ENCODE results near the gene PCDHB11. TPM values are rescaled to one million over a fixed set of nuclear protein-coding genes. Genes with fewer than 3 reads are reported as not detected.
"Not testable (repeated sequence)": the region's sequence is repeated elsewhere in the genome, so short reads cannot be mapped to it uniquely, and the experiment has no call there.

PCDHB11 gene
- total RNA-seq, 1 donor from 2014 or later, result not detected

- intact Hi-C loops (cut with micrococcal nuclease), result loop anchor here (10.0 kb wide), 1 partner anchor 121 kb away; the partner anchor contains the start of genes PCDHGA4, PCDHGB1 and PCDHGB2
- peaks cover 40% of the 10 kb centered on the region for H3K9me3 Mint-ChIP-seq
- no peaks in the 10 kb centered on the region for H3K4me1 Mint-ChIP-seq (ENCODE audit: low read depth)
- H3K4me3 Mint-ChIP-seq (ENCODE audit: low read depth), result no peak overlapping the region
- no peak for DNase-seq (ENCODE audit: low spot score)
- no peak overlapping the region for H3K27ac Mint-ChIP-seq
- H3K36me3 Mint-ChIP-seq (ENCODE audit: low read depth), result peaks cover 2% of the 10 kb centered on the region
- H3K27me3 Mint-ChIP-seq (ENCODE audit: low read depth), result no peaks in the 10 kb centered on the region
Observed at GRCh38 chr5:141234109-141234667, 34.8 kb downstream of the PCDHB11 start.

- intact Hi-C loops (cut with micrococcal nuclease), result loop anchor here (5.0 to 10.0 kb wide), 2 partner anchors 119 to 171 kb away; partner anchors contain the start of genes PCDHGA4, PCDHGB1, PCDHGB2 and PCDHGB6
- H3K4me3 Mint-ChIP-seq (ENCODE audit: low read depth); H3K27ac Mint-ChIP-seq; DNase-seq (ENCODE audit: low spot score); H3K27me3 Mint-ChIP-seq (ENCODE audit: low read depth); H3K36me3 Mint-ChIP-seq (ENCODE audit: low read depth); H3K4me1 Mint-ChIP-seq (ENCODE audit: low read depth): not testable (repeated sequence)
- H3K9me3 Mint-ChIP-seq, result peaks cover 56% of the 10 kb centered on the region
Observed at GRCh38 chr5:141235922-141236321, 36.5 kb downstream of the PCDHB11 start.

GRCh38 chr5:141236516-141237313 is 37.3 kb downstream of the PCDHB11 start:
- Mint-ChIP-seq H3K36me3 (ENCODE audit: low read depth) (peaks cover 2% of the 10 kb centered on the region), H3K27me3 (ENCODE audit: low read depth) (no peaks in the 10 kb centered on the region), H3K4me1 (ENCODE audit: low read depth) (no peaks in the 10 kb centered on the region), H3K9me3 (peaks cover 52% of the 10 kb centered on the region), H3K4me3 (ENCODE audit: low read depth) (no peak overlapping the region), H3K27ac (no peak overlapping the region)
- DNase-seq (ENCODE audit: low spot score), result no peak
- intact Hi-C loops (cut with micrococcal nuclease), result loop anchor here (5.0 to 10.0 kb wide), 2 partner anchors 118 to 171 kb away; partner anchors contain the start of genes PCDHGA4, PCDHGB1, PCDHGB2 and PCDHGB6

GRCh38 chr5:141241496-141241895 is 42.1 kb downstream of the PCDHB11 start:
- DNase-seq (ENCODE audit: low spot score), result no peak
- Mint-ChIP-seq H3K36me3 (ENCODE audit: low read depth) (peaks cover 4% of the 10 kb centered on the region), H3K9me3 (peaks cover 61% of the 10 kb centered on the region)

GRCh38 chr5:141245250-141245717 is 45.9 kb downstream of the PCDHB11 start, which contains the start of gene PCDHB15:
TSS of gene PCDHB15 (plus strand) at chr5:141245395. CDS start at chr5:141245579, 184 bp downstream.
- H3K4me3 Mint-ChIP-seq (ENCODE audit: low read depth), result no peak within 1 kb of the TSS
- intact Hi-C loops (cut with micrococcal nuclease), result no loop called here
- no peaks in the 10 kb centered on the region for H3K4me1 Mint-ChIP-seq (ENCODE audit: low read depth)
- H3K27me3 Mint-ChIP-seq (ENCODE audit: low read depth), result no peaks in the 10 kb centered on the region
- DNase-seq (ENCODE audit: low spot score), result no peak
- H3K9me3 Mint-ChIP-seq, result peaks cover 66% of the 10 kb centered on the region
- peaks cover 3% of the 10 kb centered on the region for H3K36me3 Mint-ChIP-seq (ENCODE audit: low read depth)
- no peak within 1 kb of the TSS for H3K27ac Mint-ChIP-seq

More at GRCh38 chr5:141241496-141241895, 42.1 kb downstream of the PCDHB11 start:
- H3K4me3 Mint-ChIP-seq (ENCODE audit: low read depth), result no peak overlapping the region
- intact Hi-C loops (cut with micrococcal nuclease), result no loop called here
- no peak overlapping the region for H3K27ac Mint-ChIP-seq
- no peaks in the 10 kb centered on the region for H3K4me1 Mint-ChIP-seq (ENCODE audit: low read depth)
- H3K27me3 Mint-ChIP-seq (ENCODE audit: low read depth), result no peaks in the 10 kb centered on the region

- peaks cover 62% of the 10 kb centered on the region for H3K9me3 Mint-ChIP-seq
- intact Hi-C loops (cut with micrococcal nuclease); H3K4me3 Mint-ChIP-seq (ENCODE audit: low read depth); H3K36me3 Mint-ChIP-seq (ENCODE audit: low read depth); DNase-seq (ENCODE audit: low spot score); H3K4me1 Mint-ChIP-seq (ENCODE audit: low read depth); H3K27ac Mint-ChIP-seq; H3K27me3 Mint-ChIP-seq (ENCODE audit: low read depth): not testable (repeated sequence)
Observed at GRCh38 chr5:141246971-141247370, 47.5 kb downstream of the PCDHB11 start.

- H3K4me1 Mint-ChIP-seq (ENCODE audit: low read depth); H3K27me3 Mint-ChIP-seq (ENCODE audit: low read depth); intact Hi-C loops (cut with micrococcal nuclease); DNase-seq (ENCODE audit: low spot score); H3K36me3 Mint-ChIP-seq (ENCODE audit: low read depth); H3K27ac Mint-ChIP-seq; H3K4me3 Mint-ChIP-seq (ENCODE audit: low read depth): not testable (repeated sequence)
- H3K9me3 Mint-ChIP-seq, result peaks cover 59% of the 10 kb centered on the region
Observed at GRCh38 chr5:141247434-141247833, 48.0 kb downstream of the PCDHB11 start.

- Mint-ChIP-seq H3K4me1 (ENCODE audit: low read depth) (no peaks in the 10 kb centered on the region), H3K9me3 (peaks cover 57% of the 10 kb centered on the region), H3K36me3 (ENCODE audit: low read depth) (no peaks in the 10 kb centered on the region), H3K27me3 (ENCODE audit: low read depth) (no peaks in the 10 kb centered on the region), H3K4me3 (ENCODE audit: low read depth) (no peak overlapping the region), H3K27ac (no peak overlapping the region)
- intact Hi-C loops (cut with micrococcal nuclease), result no loop called here
- no peak for DNase-seq (ENCODE audit: low spot score)
Observed at GRCh38 chr5:141250576-141250975, 51.1 kb downstream of the PCDHB11 start.

Other genes with a start within 250 kb of the PCDHB11 start
- not detected in 2 replicates for gene PCDHAC2, start 233.2 kb upstream of the PCDHB11 start, total RNA-seq
- not detected in 2 replicates for gene PCDHB1, start 148.3 kb upstream of the PCDHB11 start, total RNA-seq
- 0.11 and 0.25 TPM in 2 replicates for gene PCDHB2, start 105.0 kb upstream of the PCDHB11 start, total RNA-seq
- not detected in 2 replicates for gene PCDHB3, start 99.2 kb upstream of the PCDHB11 start, total RNA-seq
- gene PCDHB4, start 77.8 kb upstream of the PCDHB11 start, total RNA-seq, result not detected in 2 replicates
- gene PCDHB5, start 64.4 kb upstream of the PCDHB11 start, total RNA-seq, result not detected in 2 replicates
- gene PCDHB6, start 49.6 kb upstream of the PCDHB11 start, total RNA-seq, result not detected in 2 replicates
- gene PCDHB7, start 27.0 kb upstream of the PCDHB11 start, total RNA-seq, result 0.07 TPM in 1 of 2 replicates, not detected in the other
- gene PCDHB8, start 21.8 kb upstream of the PCDHB11 start, total RNA-seq, result not detected in 2 replicates
- gene PCDHB16, start 17.2 kb upstream of the PCDHB11 start, total RNA-seq, result not detected in 2 replicates
- not detected in 2 replicates for gene PCDHB9, start 12.5 kb upstream of the PCDHB11 start, total RNA-seq
- not detected in 2 replicates for gene PCDHB10, start 7.3 kb upstream of the PCDHB11 start, total RNA-seq
- gene PCDHB12, start 9.1 kb downstream of the PCDHB11 start, total RNA-seq, result not detected in 2 replicates
- 0.02 TPM in 1 of 2 replicates, not detected in the other for gene PCDHB13, start 14.3 kb downstream of the PCDHB11 start, total RNA-seq
- not detected in 2 replicates for gene PCDHB14, start 23.7 kb downstream of the PCDHB11 start, total RNA-seq
- not detected in 2 replicates for gene PCDHB15, start 45.8 kb downstream of the PCDHB11 start, total RNA-seq
- 0.16 TPM in 1 of 2 replicates, not detected in the other for gene SLC25A2, start 104.4 kb downstream of the PCDHB11 start, total RNA-seq
- gene TAF7, start 121.2 kb downstream of the PCDHB11 start, total RNA-seq, result 67.1 and 70.5 TPM in 2 replicates
- gene PCDHGA1, start 130.9 kb downstream of the PCDHB11 start, total RNA-seq, result 0.09 and 0.14 TPM in 2 replicates
- 0.09 and 0.11 TPM in 2 replicates for gene PCDHGA2, start 139.1 kb downstream of the PCDHB11 start, total RNA-seq
- 0.11 and 0.16 TPM in 2 replicates for gene PCDHGA3, start 144.2 kb downstream of the PCDHB11 start, total RNA-seq
- gene PCDHGB1, start 150.5 kb downstream of the PCDHB11 start, total RNA-seq, result 0.16 and 0.48 TPM in 2 replicates
- 0.44 and 0.57 TPM in 2 replicates for gene PCDHGA4, start 155.4 kb downstream of the PCDHB11 start, total RNA-seq
- gene PCDHGB2, start 160.4 kb downstream of the PCDHB11 start, total RNA-seq, result 0.85 and 0.91 TPM in 2 replicates
- gene PCDHGA5, start 164.5 kb downstream of the PCDHB11 start, total RNA-seq, result 0.43 and 0.51 TPM in 2 replicates
- gene PCDHGB3, start 170.6 kb downstream of the PCDHB11 start, total RNA-seq, result 0.46 and 0.85 TPM in 2 replicates
- gene PCDHGA6, start 174.3 kb downstream of the PCDHB11 start, total RNA-seq, result 0.48 and 0.55 TPM in 2 replicates
- 0.16 and 0.30 TPM in 2 replicates for gene PCDHGA7, start 183.1 kb downstream of the PCDHB11 start, total RNA-seq
- 0.28 and 0.34 TPM in 2 replicates for gene PCDHGB4, start 188.1 kb downstream of the PCDHB11 start, total RNA-seq
- 0.07 and 0.23 TPM in 2 replicates for gene PCDHGA8, start 193.0 kb downstream of the PCDHB11 start, total RNA-seq
- gene PCDHGB5, start 198.3 kb downstream of the PCDHB11 start, total RNA-seq, result 0.62 and 0.92 TPM in 2 replicates
- gene PCDHGA9, start 203.2 kb downstream of the PCDHB11 start, total RNA-seq, result 0.23 and 0.32 TPM in 2 replicates
- 0.21 and 0.34 TPM in 2 replicates for gene PCDHGB6, start 208.4 kb downstream of the PCDHB11 start, total RNA-seq
- gene PCDHGA10, start 213.4 kb downstream of the PCDHB11 start, total RNA-seq, result 0.21 and 0.34 TPM in 2 replicates
- gene PCDHGB7, start 218.1 kb downstream of the PCDHB11 start, total RNA-seq, result 0.18 and 0.23 TPM in 2 replicates
- gene PCDHGA11, start 221.4 kb downstream of the PCDHB11 start, total RNA-seq, result 0.21 and 0.39 TPM in 2 replicates
- gene PCDHGA12, start 230.9 kb downstream of the PCDHB11 start, total RNA-seq, result 0.11 and 0.16 TPM in 2 replicates

Data from activated T-helper 2 cell treated with anti-CD3 and anti-CD28 coated beads, Interferon-gamma antibody, Interleukin-2, Interleukin-4, amounts not matched to agents 10 μg/mL and 5 μg/mL and 100 μg/mL, durations not matched to agents 14 hours and 24 hours and 36 hours (primary cell).